GM12801 (cell line): ENCODE data around the gene DERA.

Experiments used
- CTCF ChIP-seq: IDR thresholded peaks from one replicate; pipeline ENCODE4 v1.5.1; 2011; ENCODE audit warnings: control low read depth; ENCODE audit not compliant: insufficient read length; ENCODE audit errors: extremely low read depth

The DERA gene

GRCh38 chr12:15875863-15876262, 35.3 kb upstream of the DERA start:
- no peak for TF ChIP-seq CTCF

- no peak for TF ChIP-seq CTCF
These were observed 31.7 kb upstream of the DERA start for GRCh38 chr12:15879413-15879812.

- no peak for TF ChIP-seq CTCF
These were observed 30.4 kb upstream of the DERA start for GRCh38 chr12:15880721-15881120.

GRCh38 chr12:15882118-15882971, 28.8 kb upstream of the DERA start, which contains the start of gene STRAP:
Gene STRAP, plus strand, starts transcription at chr12:15882387. Its CDS starts 321 bp downstream, at chr12:15882708.
- TF ChIP-seq CTCF: no peak

GRCh38 chr12:15883536-15883935, 27.6 kb upstream of the DERA start:
- no peak for TF ChIP-seq CTCF

- TF ChIP-seq CTCF: no peak
These were observed 24.6 kb upstream of the DERA start for GRCh38 chr12:15886372-15887042.

GRCh38 chr12:15887043-15887817, 23.9 kb upstream of the DERA start:
- no peak for TF ChIP-seq CTCF
